SU-DHL-6 (cell line): ENCODE results near the gene RETREG2.

Source experiments
- CTCF ChIP-seq: fragments of 200-600 bp; sonication (generic); IDR thresholded peaks from one replicate; pipeline ENCODE4 v1.5.1; 2017; ENCODE audit warnings: antibody characterized with exemption, mild to moderate bottlenecking, low read length, moderate library complexity; ENCODE audit not compliant: insufficient read depth, poor library complexity, severe bottlenecking
- EZH2phosphoT487 ChIP-seq: fragments of 200-600 bp; sonication (generic), shearing (Covaris generic); conservative IDR thresholded peaks from 2 replicates; pipeline ENCODE4 v1.6.1; 2018; ENCODE audit warnings: mild to moderate bottlenecking, antibody characterized with exemption, low read length, moderate library complexity, mixed read lengths

- TF ChIP-seq CTCF, result no peak
- no peak for TF ChIP-seq EZH2phosphoT487
Measured at GRCh38 chr2:219198974-219199373, 20.9 kb downstream of the RETREG2 start.
